ENCODE data around the gene PRMT2.

DNA sequence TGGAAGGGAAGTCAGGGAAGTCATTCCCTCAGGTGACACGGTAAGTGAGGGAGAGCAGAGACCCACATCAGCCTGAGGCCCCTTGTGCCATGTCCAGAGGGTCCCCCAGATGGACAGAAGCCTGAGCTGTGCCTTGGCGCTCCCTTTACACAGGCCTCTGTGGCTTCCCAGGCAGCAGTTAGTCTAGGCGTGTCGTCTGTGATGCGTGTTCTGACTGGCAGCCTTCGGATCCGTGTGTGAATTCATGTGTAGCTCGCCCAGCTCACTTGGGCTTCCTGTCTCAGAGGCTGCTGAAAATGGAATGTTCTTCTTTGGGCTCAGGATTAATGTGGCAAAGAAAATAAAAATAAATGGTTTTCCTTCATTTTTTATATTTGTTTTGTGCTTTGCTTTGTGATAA, 28.3 kb downstream of the PRMT2 start:
- TF ChIP-seq, protein P1, sequence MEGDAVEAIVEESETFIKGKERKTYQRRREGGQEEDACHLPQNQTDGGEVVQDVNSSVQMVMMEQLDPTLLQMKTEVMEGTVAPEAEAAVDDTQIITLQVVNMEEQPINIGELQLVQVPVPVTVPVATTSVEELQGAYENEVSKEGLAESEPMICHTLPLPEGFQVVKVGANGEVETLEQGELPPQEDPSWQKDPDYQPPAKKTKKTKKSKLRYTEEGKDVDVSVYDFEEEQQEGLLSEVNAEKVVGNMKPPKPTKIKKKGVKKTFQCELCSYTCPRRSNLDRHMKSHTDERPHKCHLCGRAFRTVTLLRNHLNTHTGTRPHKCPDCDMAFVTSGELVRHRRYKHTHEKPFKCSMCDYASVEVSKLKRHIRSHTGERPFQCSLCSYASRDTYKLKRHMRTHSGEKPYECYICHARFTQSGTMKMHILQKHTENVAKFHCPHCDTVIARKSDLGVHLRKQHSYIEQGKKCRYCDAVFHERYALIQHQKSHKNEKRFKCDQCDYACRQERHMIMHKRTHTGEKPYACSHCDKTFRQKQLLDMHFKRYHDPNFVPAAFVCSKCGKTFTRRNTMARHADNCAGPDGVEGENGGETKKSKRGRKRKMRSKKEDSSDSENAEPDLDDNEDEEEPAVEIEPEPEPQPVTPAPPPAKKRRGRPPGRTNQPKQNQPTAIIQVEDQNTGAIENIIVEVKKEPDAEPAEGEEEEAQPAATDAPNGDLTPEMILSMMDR (conservative IDR thresholded peaks at IDR 0.05; ENCODE audit: low read depth, low read length): no peak
- TF ChIP-seq EZH2 (IDR thresholded peaks at IDR 0.05; ENCODE audit: borderline replicate concordance, low read depth, low read length, poor library complexity, severe bottlenecking): no peak
